ENCODE data around the gene CDH13. TPM values are rescaled to one million over a fixed set of nuclear protein-coding genes. Genes with fewer than 3 reads are reported as not detected.

Gene CDH13
- total and polyA plus RNA-seq, 10 of the 15 experiments (the other 5 are each of a cell fraction or from before 2014, with no cell fraction given) = under 0.01 to 0.05 TPM; not detected in 8

- ATAC-seq = no peak
- no TSS peak for BruUV-seq (replicated peaks)
- no peaks in the 10 kb centered on the region for H3K27me3 ChIP-seq (replicated peaks in 1 of 2; ENCODE audit: control insufficient read depth in 2 of 2, insufficient read depth in 2 of 2, low read length in 1 of 2)
- ChIA-PET RAD21 (ENCODE audit: unreplicated experiment) (no interaction called here), CTCF (interaction anchor here (1.5 kb wide), 1 partner anchor 11 kb away, joined by 3 read pairs; no protein-coding TSS in a partner anchor), POLR2A (interaction anchor here (0.6 kb wide), 1 partner anchor 353 kb away, joined by 5 read pairs; no protein-coding TSS in a partner anchor), SMC1A (ENCODE audit: uncharacterized antibody, unreplicated experiment) (no interaction called here)
- no peak for FAIRE-seq
- no peaks in the 10 kb centered on the region for H3K9me3 ChIP-seq (replicated peaks; ENCODE audit: control insufficient read depth, insufficient read depth, low read length)
- H4K20me1 ChIP-seq (ENCODE audit: control insufficient read depth, insufficient read depth) = no peaks in the 10 kb centered on the region
- H3K36me3 ChIP-seq (ENCODE audit: control insufficient read depth in 2 of 2, insufficient read depth in 2 of 2, low read length in 1 of 2) = no peaks in the 10 kb centered on the region
- H3K4me2 ChIP-seq (ENCODE audit: control insufficient read depth, insufficient read depth) = no peak overlapping the region
- no peak overlapping the region for H3K4me3 ChIP-seq
- H3K9ac ChIP-seq (ENCODE audit: control insufficient read depth, insufficient read depth, low read length) = no peak overlapping the region
- no peak overlapping the region for H3K27ac ChIP-seq (ENCODE audit: control insufficient read depth, insufficient read depth)
- in situ Hi-C loops (cut with MboI) = no loop called here
- WGBS (ENCODE audit: insufficient coverage, insufficient replicate concordance, low lambda C conversion rate, missing lambda C conversion rate) = 0% methylated on average over 2 of the region's 2 CpGs
- no peaks in the 10 kb centered on the region for H3K4me1 ChIP-seq (ENCODE audit: control insufficient read depth, insufficient read depth, low read length)
- H2AFZ ChIP-seq (ENCODE audit: control insufficient read depth, low read depth, low read length) = no peak overlapping the region
- no peak for TF ChIP-seq KAT2A (conservative IDR thresholded peaks at IDR 0.05; ENCODE audit: control insufficient read depth, low read depth, low read length)
- no peak for TF ChIP-seq EZH2 (IDR thresholded peaks at IDR 0.05; ENCODE audit: borderline replicate concordance, control insufficient read depth, low read depth, low read length)
- TF ChIP-seq WRNIP1 (IDR thresholded peaks at IDR 0.05; ENCODE audit: borderline replicate concordance, low read depth, low read length) = no peak
- no peak for TF ChIP-seq STAT3 (IDR thresholded peaks at IDR 0.05; ENCODE audit: low read depth, low read length)
- TF ChIP-seq SPI1 (IDR thresholded peaks at IDR 0.05; ENCODE audit: borderline replicate concordance, insufficient read depth, low read depth, low read length) = no peak
- TF ChIP-seq, protein P1, sequence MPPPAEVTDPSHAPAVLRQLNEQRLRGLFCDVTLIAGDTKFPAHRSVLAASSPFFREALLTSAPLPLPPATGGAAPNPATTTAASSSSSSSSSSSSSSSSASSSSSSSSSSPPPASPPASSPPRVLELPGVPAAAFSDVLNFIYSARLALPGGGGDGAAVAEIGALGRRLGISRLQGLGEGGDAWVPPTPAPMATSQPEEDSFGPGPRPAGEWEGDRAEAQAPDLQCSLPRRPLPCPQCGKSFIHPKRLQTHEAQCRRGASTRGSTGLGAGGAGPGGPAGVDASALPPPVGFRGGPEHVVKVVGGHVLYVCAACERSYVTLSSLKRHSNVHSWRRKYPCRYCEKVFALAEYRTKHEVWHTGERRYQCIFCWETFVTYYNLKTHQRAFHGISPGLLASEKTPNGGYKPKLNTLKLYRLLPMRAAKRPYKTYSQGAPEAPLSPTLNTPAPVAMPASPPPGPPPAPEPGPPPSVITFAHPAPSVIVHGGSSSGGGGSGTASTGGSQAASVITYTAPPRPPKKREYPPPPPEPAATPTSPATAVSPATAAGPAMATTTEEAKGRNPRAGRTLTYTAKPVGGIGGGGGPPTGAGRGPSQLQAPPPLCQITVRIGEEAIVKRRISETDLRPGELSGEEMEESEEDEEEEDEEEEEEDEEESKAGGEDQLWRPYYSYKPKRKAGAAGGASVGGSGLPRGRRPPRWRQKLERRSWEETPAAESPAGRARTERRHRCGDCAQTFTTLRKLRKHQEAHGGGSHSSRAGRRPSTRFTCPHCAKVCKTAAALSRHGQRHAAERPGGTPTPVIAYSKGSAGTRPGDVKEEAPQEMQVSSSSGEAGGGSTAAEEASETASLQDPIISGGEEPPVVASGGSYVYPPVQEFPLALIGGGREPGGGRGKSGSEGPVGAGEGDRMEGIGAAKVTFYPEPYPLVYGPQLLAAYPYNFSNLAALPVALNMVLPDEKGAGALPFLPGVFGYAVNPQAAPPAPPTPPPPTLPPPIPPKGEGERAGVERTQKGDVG (CRISPR knock-in tag; IDR thresholded peaks at IDR 0.05) = no peak
- TF ChIP-seq SREBF2 (IDR thresholded peaks at IDR 0.05; ENCODE audit: low read length) = no peak
- no peak for TF ChIP-seq BCL11A (IDR thresholded peaks at IDR 0.05; ENCODE audit: low read depth, low read length)
- TF ChIP-seq SUZ12 (IDR thresholded peaks at IDR 0.05; ENCODE audit: unreplicated experiment) = no peak
- no peak for TF ChIP-seq BMI1 (IDR thresholded peaks at IDR 0.05; ENCODE audit: borderline replicate concordance)
- no peak for TF ChIP-seq TARDBP (IDR thresholded peaks at IDR 0.05; ENCODE audit: borderline replicate concordance)
- TF ChIP-seq ZNF622 (IDR thresholded peaks at IDR 0.05) = no peak
- TF ChIP-seq RBBP5 (conservative IDR thresholded peaks at IDR 0.05) = no peak
- no peak for TF ChIP-seq BACH1 (IDR thresholded peaks at IDR 0.05; ENCODE audit: borderline replicate concordance)
- TF ChIP-seq ZBTB33 (IDR thresholded peaks at IDR 0.05) = no peak
- intact Hi-C loops (cut with micrococcal nuclease; ENCODE audit: unreplicated experiment) = no loop called here
- DNase-seq (ENCODE audit: low read depth, low spot score) = no peak
- no peaks in the 10 kb centered on the region for H3K79me2 ChIP-seq (ENCODE audit: control insufficient read depth, insufficient read depth, low read length)
Observed at GRCh38 chr16:83351846-83352245, 725.1 kb downstream of the CDH13 start.
